ENCODE measurements around the gene PSMA8.

GRCh38 chr18:26088487-26088886, 45.2 kb upstream of the PSMA8 start:
- TF ChIP-seq POLR2A (IDR thresholded peaks at IDR 0.05) (no peak), CTCF (IDR thresholded peaks at IDR 0.05) (no peak)
